Progenitor cell of endocrine pancreas (in vitro differentiated cells): ENCODE results near the gene PCDH1. TPM values are rescaled to one million over a fixed set of nuclear protein-coding genes. Genes with fewer than 3 reads are reported as not detected.

Source experiments
- DNase-seq: peaks from one replicate; pipeline ENCODE4 v3.0.0; 2021; ENCODE audit warnings: low spot score; ENCODE audit not compliant: unreplicated experiment
- H3K27ac Mint-ChIP-seq: 2 replicates; pipeline ENCODE4 v1.8.0; 2021; ENCODE audit warnings: mild to moderate bottlenecking, moderate library complexity, mixed read lengths
- H3K27me3 Mint-ChIP-seq: 2 replicates; pipeline ENCODE4 v1.8.0; 2021; ENCODE audit warnings: mixed read lengths
- H3K36me3 Mint-ChIP-seq: 2 replicates; pipeline ENCODE4 v1.8.0; 2022; ENCODE audit warnings: mixed read lengths; ENCODE audit not compliant: insufficient read depth
- H3K4me1 Mint-ChIP-seq: 2 replicates; pipeline ENCODE4 v1.8.0; 2021; ENCODE audit warnings: low read depth, mixed read lengths
- H3K4me3 Mint-ChIP-seq: 2 replicates; pipeline ENCODE4 v1.8.0; 2021; ENCODE audit warnings: low read depth, mild to moderate bottlenecking, moderate library complexity, mixed read lengths
- H3K9me3 Mint-ChIP-seq: 2 replicates; pipeline ENCODE4 v1.8.0; 2021; ENCODE audit warnings: low read depth, mixed read lengths
- CTCF ChIP-seq: fragments of 200-600 bp; sonication (generic); IDR thresholded peaks from one replicate; pipeline ENCODE4 v1.5.0; 2021; ENCODE audit warnings: antibody characterized with exemption, mild to moderate bottlenecking; ENCODE audit not compliant: unreplicated experiment
- total RNA-seq: library from RNA; stranded (reverse); gene quantifications from 2 replicates; pipeline ENCODE4 v1.2.1, GENCODE V29; 2021

The PCDH1 gene
- total RNA-seq, 1 donor from 2014 or later, result 6.3 TPM

DNA sequence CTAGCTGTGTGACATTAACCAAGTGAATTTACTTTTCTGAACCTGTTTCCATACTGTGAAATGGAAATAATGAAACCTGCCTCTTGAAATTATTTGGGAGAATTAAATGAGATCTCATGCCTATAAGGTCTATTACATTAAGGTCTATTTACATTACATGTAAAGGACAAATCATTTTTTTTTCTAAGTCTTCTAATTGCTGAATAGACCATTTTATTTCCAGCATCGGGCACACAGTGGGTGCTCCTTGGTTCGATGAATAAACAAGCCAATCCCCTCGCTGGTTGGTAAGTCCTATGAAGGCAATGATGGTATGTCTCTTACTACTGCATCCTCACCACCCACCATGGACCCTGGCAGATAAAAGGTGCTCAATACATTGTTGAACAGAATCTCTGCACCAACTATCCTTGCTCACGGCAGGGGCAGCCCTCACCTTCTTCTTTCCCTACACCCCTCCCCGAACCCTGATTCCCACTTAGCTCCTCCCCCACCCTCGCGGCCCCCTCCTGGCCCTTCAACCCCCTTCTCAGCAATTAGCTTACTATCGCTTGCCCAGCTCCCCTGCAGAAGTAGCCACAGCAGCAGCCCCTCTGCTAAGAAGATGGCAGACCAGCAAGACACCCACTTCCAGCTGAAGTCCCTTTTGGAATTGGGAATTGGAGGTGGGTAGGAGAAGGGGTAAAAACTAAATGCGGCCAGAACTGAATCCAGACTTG lies 3.0 kb downstream of the PCDH1 start:
- H3K4me1 Mint-ChIP-seq, result peaks cover 41% of the 10 kb centered on the region
- peaks cover 3% of the 10 kb centered on the region for H3K36me3 Mint-ChIP-seq
- DNase-seq, result no peak
- TF ChIP-seq CTCF, result no peak
- H3K27me3 Mint-ChIP-seq, result peaks cover 69% of the 10 kb centered on the region
- no peaks in the 10 kb centered on the region for H3K9me3 Mint-ChIP-seq
- H3K4me3 Mint-ChIP-seq, result peak overlapping the region; percentile 64
- H3K27ac Mint-ChIP-seq, result no peak overlapping the region

- H3K9me3 Mint-ChIP-seq, result no peaks in the 10 kb centered on the region
- peak overlapping the region; percentile 43 for H3K4me3 Mint-ChIP-seq
These were observed 3.8 kb downstream of the PCDH1 start for GRCh38 chr5:141874262-141874964.

GRCh38 chr5:141873933-141874261 lies 4.3 kb downstream of the PCDH1 start:
- no peak for TF ChIP-seq CTCF
- no peak overlapping the region for H3K4me3 Mint-ChIP-seq
- peaks cover 3% of the 10 kb centered on the region for H3K36me3 Mint-ChIP-seq
- H3K27ac Mint-ChIP-seq, result no peak overlapping the region
- peaks cover 57% of the 10 kb centered on the region for H3K27me3 Mint-ChIP-seq
- H3K9me3 Mint-ChIP-seq, result no peaks in the 10 kb centered on the region
- DNase-seq, result no peak
- H3K4me1 Mint-ChIP-seq, result peaks cover 38% of the 10 kb centered on the region

More at GRCh38 chr5:141874262-141874964, 3.8 kb downstream of the PCDH1 start:
- TF ChIP-seq CTCF, result no peak
- Mint-ChIP-seq H3K36me3 (peaks cover 3% of the 10 kb centered on the region), H3K4me1 (peaks cover 41% of the 10 kb centered on the region), H3K27ac (no peak overlapping the region), H3K27me3 (peaks cover 62% of the 10 kb centered on the region)
- no peak for DNase-seq

DNA sequence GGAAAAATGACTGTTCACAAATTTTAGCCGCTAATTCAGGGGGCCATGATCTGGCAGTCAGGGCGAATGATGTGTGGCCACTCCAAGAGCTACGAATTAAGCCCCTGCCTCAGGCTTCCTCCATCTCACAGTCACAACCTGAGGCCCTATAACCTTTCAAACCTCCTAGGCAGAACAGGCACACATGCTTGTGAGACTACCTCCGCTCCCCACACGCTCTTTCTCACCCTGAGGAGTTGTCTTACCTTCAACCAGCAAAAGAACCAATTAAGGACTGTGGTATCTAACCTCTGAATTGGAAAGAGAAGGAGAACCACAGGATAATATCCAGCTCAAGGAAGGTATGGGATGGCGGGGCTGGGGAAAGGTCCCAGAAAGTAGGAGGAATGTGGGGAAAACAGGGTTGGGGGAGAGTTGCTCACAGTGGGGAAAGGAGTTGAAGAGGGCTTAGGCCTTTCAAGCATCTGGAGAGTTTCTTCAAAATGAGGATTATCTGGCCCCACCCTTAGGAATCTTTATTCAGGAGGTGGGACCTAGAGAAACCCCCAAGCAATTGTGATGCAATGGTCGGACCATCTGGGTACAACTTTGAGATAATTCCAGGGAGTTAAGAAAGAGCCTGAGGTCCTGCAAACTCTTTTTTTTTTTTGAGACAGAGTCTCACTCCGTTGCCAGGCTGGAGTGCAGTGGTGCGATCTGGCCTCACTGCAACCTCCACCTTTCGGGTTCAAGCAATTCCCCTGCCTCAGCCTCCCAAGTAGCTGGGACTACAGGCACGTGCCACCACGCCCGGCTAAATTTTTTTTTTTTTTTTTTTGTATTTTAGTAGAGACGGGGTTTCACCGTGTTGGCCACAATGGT lies 5.5 kb downstream of the PCDH1 start:
- no peak overlapping the region for H3K4me3 Mint-ChIP-seq

More for the DNA sequence above, 5.5 kb downstream of the PCDH1 start:
- Mint-ChIP-seq H3K4me1 (peaks cover 36% of the 10 kb centered on the region), H3K27me3 (peaks cover 55% of the 10 kb centered on the region), H3K27ac (no peak overlapping the region), H3K36me3 (peaks cover 3% of the 10 kb centered on the region), H3K9me3 (no peaks in the 10 kb centered on the region)
- no peak for DNase-seq
- no peak for TF ChIP-seq CTCF
